Measurements from ENCODE around the gene ADD1. TPM values are rescaled to one million over a fixed set of nuclear protein-coding genes. Genes with fewer than 3 reads are reported as not detected.

The ADD1 gene
- polyA plus RNA-seq, 3 donors = 76.1 to 122 (median 103) TPM

DNA sequence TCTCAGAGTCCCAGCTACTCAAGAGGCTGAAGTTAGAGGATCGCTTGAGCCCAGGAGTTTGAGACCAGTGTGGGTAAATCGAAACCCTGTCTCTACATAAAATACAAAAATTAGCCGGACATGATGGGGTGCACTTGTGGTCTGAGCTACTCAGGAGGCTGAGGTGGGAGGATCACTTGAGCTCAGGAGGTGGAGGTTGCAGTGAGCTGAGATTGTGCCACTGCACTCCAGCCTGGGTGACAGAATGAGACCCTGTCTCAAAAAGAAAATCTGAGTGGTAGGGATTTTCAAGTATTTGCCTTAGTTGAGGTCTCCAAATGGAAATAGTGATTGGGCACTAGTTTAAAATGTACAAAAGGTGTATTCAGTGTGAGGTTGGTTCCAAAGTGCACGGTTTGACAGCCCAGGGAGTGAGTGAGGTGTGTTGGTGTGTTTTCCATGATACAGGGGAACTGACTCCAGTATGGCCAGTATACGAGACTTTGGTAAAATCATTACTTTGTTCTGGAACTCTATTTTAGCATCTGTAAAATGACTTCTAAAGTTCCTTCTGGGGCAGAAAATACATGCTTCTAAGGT, 13.8 kb downstream of the ADD1 start:
- Mint-ChIP-seq H3K9me3 (no peaks in the 10 kb centered on the region), H3K4me1 (peaks cover 62% of the 10 kb centered on the region), H3K36me3 (peaks cover 27 to 32% of the 10 kb centered on the region in 2 donors), H3K27me3 (ENCODE audit: low read depth in 3 of 3) (no peaks in the 10 kb centered on the region), H3K27ac (peak overlapping the region in 2 of 7 donors; percentile 61 to 72), H3K4me3 (no peak overlapping the region)
- 100% methylated on average over 1 of the region's 5 CpGs for WGBS (ENCODE audit: insufficient coverage)
- H3K79me2 ChIP-seq (ENCODE audit: insufficient read depth, low read length) = peaks cover 98% of the 10 kb centered on the region
- no peak overlapping the region for H3K4me2 ChIP-seq (replicated peaks; ENCODE audit: extremely low read depth, low read length, poor library complexity, severe bottlenecking)
- no peak for DNase-seq
- H3K27ac ChIP-seq (ENCODE audit: low read depth in 1 of 2, low read length in 2 of 2) = no peak overlapping the region
- H2AFZ ChIP-seq (ENCODE audit: insufficient read depth, low read depth, low read length, poor library complexity, severe bottlenecking) = no peak overlapping the region
- H3K27me3 ChIP-seq (ENCODE audit: control insufficient read depth in 2 of 2, insufficient read depth in 2 of 2, low read length in 2 of 2) = no peaks in the 10 kb centered on the region
- H3K4me3 ChIP-seq (replicated peaks in 1 of 3; ENCODE audit: low read depth in 2 of 3, low read length in 3 of 3) = no peak overlapping the region
- intact Hi-C loops (cut with micrococcal nuclease) = no loop called here
- no peak overlapping the region for H3K9ac ChIP-seq (ENCODE audit: insufficient read depth, low read length, poor library complexity, severe bottlenecking)
- no peaks in the 10 kb centered on the region for H3K9me3 ChIP-seq (replicated peaks in 1 of 2; ENCODE audit: control insufficient read depth in 1 of 2, insufficient read depth in 1 of 2, low read length in 2 of 2)
- peaks cover 19 to 28% of the 10 kb centered on the region in 2 donors for H3K36me3 ChIP-seq (replicated peaks in 1 of 2; ENCODE audit: control insufficient read depth in 1 of 2, insufficient read depth in 2 of 2, low read length in 2 of 2)
- peaks cover 96% of the 10 kb centered on the region for H4K20me1 ChIP-seq (ENCODE audit: insufficient read depth, low read length)
- TF ChIP-seq CTCF (IDR thresholded peaks at IDR 0.05) = no peak
- H3K4me1 ChIP-seq (ENCODE audit: control insufficient read depth in 1 of 2, insufficient read depth in 2 of 2, low read length in 2 of 2) = peaks cover 52 to 57% of the 10 kb centered on the region in 2 donors

GRCh38 chr4:2858451-2859217, 15.0 kb downstream of the ADD1 start:
- H3K27me3 Mint-ChIP-seq (ENCODE audit: low read depth in 3 of 3) = no peaks in the 10 kb centered on the region
- no CpG with 5 or more reads among the region's 7 CpGs for WGBS (ENCODE audit: insufficient coverage)
- peaks cover 62% of the 10 kb centered on the region for H3K4me1 Mint-ChIP-seq
- H2AFZ ChIP-seq (ENCODE audit: insufficient read depth, low read depth, low read length, poor library complexity, severe bottlenecking) = no peak overlapping the region
- peak overlapping the region in 5 of 7 donors; percentile 48 to 80 (median 58) for H3K27ac Mint-ChIP-seq
- peaks cover 16 to 22% of the 10 kb centered on the region in 2 donors for H3K36me3 ChIP-seq (replicated peaks in 1 of 2; ENCODE audit: control insufficient read depth in 1 of 2, insufficient read depth in 2 of 2, low read length in 2 of 2)
- peaks cover 96% of the 10 kb centered on the region for H4K20me1 ChIP-seq (ENCODE audit: insufficient read depth, low read length)
- peak overlapping the region in 1 of 2 donors; percentile 42 for H3K4me3 Mint-ChIP-seq
- DNase-seq = no peak
- H3K36me3 Mint-ChIP-seq = peaks cover 25 to 29% of the 10 kb centered on the region in 2 donors
- intact Hi-C loops (cut with micrococcal nuclease) = no loop called here
- H3K9me3 Mint-ChIP-seq = no peaks in the 10 kb centered on the region
- peak overlapping the region in 1 of 2 donors; percentile 49 for H3K27ac ChIP-seq (ENCODE audit: low read depth in 1 of 2, low read length in 2 of 2)
- H3K4me1 ChIP-seq (ENCODE audit: control insufficient read depth in 1 of 2, insufficient read depth in 2 of 2, low read length in 2 of 2) = peaks cover 58 to 59% of the 10 kb centered on the region in 2 donors
- H3K4me3 ChIP-seq (replicated peaks in 1 of 3; ENCODE audit: low read depth in 2 of 3, low read length in 3 of 3) = no peak overlapping the region
- peaks cover 98% of the 10 kb centered on the region for H3K79me2 ChIP-seq (ENCODE audit: insufficient read depth, low read length)
- H3K9ac ChIP-seq (ENCODE audit: insufficient read depth, low read length, poor library complexity, severe bottlenecking) = no peak overlapping the region
- H3K9me3 ChIP-seq (replicated peaks in 1 of 2; ENCODE audit: control insufficient read depth in 1 of 2, insufficient read depth in 1 of 2, low read length in 2 of 2) = no peaks in the 10 kb centered on the region
- TF ChIP-seq CTCF (IDR thresholded peaks at IDR 0.05) = no peak
- H3K4me2 ChIP-seq (replicated peaks; ENCODE audit: extremely low read depth, low read length, poor library complexity, severe bottlenecking) = no peak overlapping the region
- no peaks in the 10 kb centered on the region for H3K27me3 ChIP-seq (ENCODE audit: control insufficient read depth in 2 of 2, insufficient read depth in 2 of 2, low read length in 2 of 2)
